ENCODE results near the gene UBE2H. TPM values are rescaled to one million over a fixed set of nuclear protein-coding genes. Genes with fewer than 3 reads are reported as not detected.

The UBE2H gene
- total RNA-seq, 4 donors from 2014 or later: 82.7 to 162 (median 103) TPM

GRCh38 chr7:129832701-129833227, 120.0 kb downstream of the UBE2H start:
- Histone ChIP-seq H3K4me1 (peaks cover 22 to 26% of the 10 kb centered on the region in 2 donors), H3K27me3 (no peaks in the 10 kb centered on the region), H3K9me3 (no peaks in the 10 kb centered on the region), H3K36me3 (peaks cover 0 to 38% of the 10 kb centered on the region in 2 donors), H3K4me3 (no peak overlapping the region), H3K27ac (peak overlapping the region; percentile 17 to 75 (median 67))
- DNase-seq (no peak), ATAC-seq (no peak)
- no peak for TF ChIP-seq POLR2A (IDR thresholded peaks at IDR 0.05)
- no peak for TF ChIP-seq CTCF (IDR thresholded peaks at IDR 0.05 in 4 of 5, conservative IDR thresholded peaks at IDR 0.05 in 1 of 5)
- in situ Hi-C loops (cut with MboI; ENCODE audit: low sequenced_read_pairs in 4 of 4): loop anchor here in 3 of 4 donors (5.0 to 25.0 kb wide), 3 partner anchors 105 to 180 kb away; no protein-coding TSS in a partner anchor
- intact Hi-C loops (cut with DNase I; ENCODE audit: low total_unique reads): no loop called here

GRCh38 chr7:129832282-129832681, 120.5 kb downstream of the UBE2H start:
- ATAC-seq (no peak), DNase-seq (no peak)
- in situ Hi-C loops (cut with MboI; ENCODE audit: low sequenced_read_pairs in 4 of 4): loop anchor here in 3 of 4 donors (5.0 to 25.0 kb wide), 3 partner anchors 105 to 180 kb away; no protein-coding TSS in a partner anchor
- H3K36me3 ChIP-seq: peaks cover 0 to 33% of the 10 kb centered on the region in 2 donors
- no peaks in the 10 kb centered on the region for H3K9me3 ChIP-seq
- intact Hi-C loops (cut with DNase I; ENCODE audit: low total_unique reads): no loop called here
- no peak overlapping the region for H3K4me3 ChIP-seq
- H3K27me3 ChIP-seq: no peaks in the 10 kb centered on the region
- peak overlapping the region; percentile 64 to 76 (median 72) for H3K27ac ChIP-seq
- peaks cover 22 to 26% of the 10 kb centered on the region in 2 donors for H3K4me1 ChIP-seq
- TF ChIP-seq CTCF (IDR thresholded peaks at IDR 0.05 in 4 of 5, conservative IDR thresholded peaks at IDR 0.05 in 1 of 5): no peak
- TF ChIP-seq POLR2A (IDR thresholded peaks at IDR 0.05): no peak

- ATAC-seq: peak; percentile 54 to 60
- DNase-seq: peak in 1 of 2 donors; percentile 30
These were observed 121.2 kb downstream of the UBE2H start for GRCh38 chr7:129831424-129832058.

GRCh38 chr7:129830949-129831348, 121.8 kb downstream of the UBE2H start:
- Histone ChIP-seq H3K4me1 (peaks cover 25 to 29% of the 10 kb centered on the region in 2 donors), H3K27ac (peak overlapping the region; percentile 64 to 76 (median 72)), H3K36me3 (peaks cover 0 to 26% of the 10 kb centered on the region in 2 donors), H3K27me3 (no peaks in the 10 kb centered on the region), H3K4me3 (no peak overlapping the region), H3K9me3 (no peaks in the 10 kb centered on the region)
- in situ Hi-C loops (cut with MboI; ENCODE audit: low sequenced_read_pairs in 4 of 4): loop anchor here in 3 of 4 donors (5.0 to 25.0 kb wide), 3 partner anchors 106 to 181 kb away; no protein-coding TSS in a partner anchor
- ATAC-seq (no peak), DNase-seq (no peak)
- intact Hi-C loops (cut with DNase I; ENCODE audit: low total_unique reads): loop anchor here (1.0 to 2.0 kb wide), 2 partner anchors 122 to 179 kb away; partner anchors contain the start of gene UBE2H
- no peak for TF ChIP-seq POLR2A (IDR thresholded peaks at IDR 0.05)
- TF ChIP-seq CTCF (IDR thresholded peaks at IDR 0.05 in 4 of 5, conservative IDR thresholded peaks at IDR 0.05 in 1 of 5): no peak

More at GRCh38 chr7:129831424-129832058, 121.2 kb downstream of the UBE2H start:
- peak overlapping the region; percentile 64 to 76 (median 72) for H3K27ac ChIP-seq
- intact Hi-C loops (cut with DNase I; ENCODE audit: low total_unique reads) (loop anchor here (2.0 kb wide), 1 partner anchor 121 kb away; the partner anchor contains the start of gene UBE2H), in situ Hi-C loops (cut with MboI; ENCODE audit: low sequenced_read_pairs in 4 of 4) (loop anchor here in 3 of 4 donors (5.0 to 25.0 kb wide), 3 partner anchors 106 to 181 kb away; no protein-coding TSS in a partner anchor)
- H3K4me1 ChIP-seq: peaks cover 22 to 26% of the 10 kb centered on the region in 2 donors
- H3K9me3 ChIP-seq: no peaks in the 10 kb centered on the region
- no peak overlapping the region for H3K4me3 ChIP-seq
- peaks cover 0 to 31% of the 10 kb centered on the region in 2 donors for H3K36me3 ChIP-seq
- H3K27me3 ChIP-seq: no peaks in the 10 kb centered on the region
- no peak for TF ChIP-seq CTCF (IDR thresholded peaks at IDR 0.05 in 4 of 5, conservative IDR thresholded peaks at IDR 0.05 in 1 of 5)
- TF ChIP-seq POLR2A (IDR thresholded peaks at IDR 0.05): no peak
